ENCODE results near the gene GOLGA1. TPM values are rescaled to one million over a fixed set of nuclear protein-coding genes. Genes with fewer than 3 reads are reported as not detected.

Gene GOLGA1
- polyA plus RNA-seq, 1 donor (not counting 4 experiments of a cell fraction or from before 2014, with no cell fraction given): 7.4 TPM

DNA sequence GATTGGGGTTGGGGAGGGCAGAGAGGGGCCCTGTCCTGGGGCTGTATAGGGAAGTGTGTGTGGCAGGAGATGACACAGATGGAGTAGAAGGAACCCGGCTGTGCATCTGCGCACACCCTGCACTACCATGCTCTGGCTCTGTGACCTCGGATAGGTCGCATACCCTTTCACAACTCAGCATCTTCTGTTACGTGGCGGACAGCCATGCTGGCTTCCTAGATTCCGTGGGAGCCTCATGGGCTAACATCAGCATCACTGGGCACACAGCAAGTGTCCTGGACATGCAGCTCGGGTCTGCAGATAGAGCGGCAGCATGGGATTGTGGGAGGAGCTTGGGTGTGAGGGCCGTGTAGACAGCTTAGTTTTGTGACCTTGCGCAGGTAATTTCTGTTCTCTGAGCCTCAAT lies 69.7 kb downstream of the GOLGA1 start:
- Histone ChIP-seq H4K20me1 (ENCODE audit: control insufficient read depth, extremely low read depth, insufficient read depth, low read length) (peaks cover 21% of the 10 kb centered on the region), H3K27ac (ENCODE audit: control insufficient read depth, insufficient read depth, low read length) (peak overlapping the region; percentile 82), H3K79me2 (ENCODE audit: control insufficient read depth, insufficient read depth, low read length) (peaks cover 78% of the 10 kb centered on the region), H3K27me3 (ENCODE audit: control insufficient read depth, extremely low read depth, insufficient read depth, low read length) (no peaks in the 10 kb centered on the region), H3K9me1 (ENCODE audit: control insufficient read depth, extremely low read depth, insufficient read depth, low read length) (peaks cover 2% of the 10 kb centered on the region), H3K4me1 (ENCODE audit: control insufficient read depth, extremely low read depth, insufficient read depth, low read length) (peaks cover 45% of the 10 kb centered on the region), H3K36me3 (ENCODE audit: control insufficient read depth in 2 of 2, extremely low read depth in 1 of 2, insufficient read depth in 2 of 2, low read length in 2 of 2) (peaks cover 23 to 47% of the 10 kb centered on the region in 2 experiments), H2AFZ (ENCODE audit: control insufficient read depth, low read length) (no peak overlapping the region), H3K9ac (ENCODE audit: control insufficient read depth, extremely low read depth, insufficient read depth, low read length) (peak overlapping the region; percentile 97), H3K4me3 (ENCODE audit: control insufficient read depth in 2 of 3, extremely low read depth in 1 of 3, insufficient read depth in 2 of 3, low read depth in 1 of 3, low read length in 3 of 3) (peak overlapping the region in 1 of 3 experiments; percentile 85), H3K4me2 (ENCODE audit: control insufficient read depth, extremely low read depth, insufficient read depth, low read depth, low read length) (peak overlapping the region; percentile 98), H3K9me3 (ENCODE audit: control insufficient read depth, low read depth, low read length) (no peaks in the 10 kb centered on the region)
- DNase-seq (ENCODE audit: low read depth, low spot score) (no peak), FAIRE-seq (no peak)
- TF ChIP-seq EZH2 (IDR thresholded peaks at IDR 0.05; ENCODE audit: low read length): no peak
- TF ChIP-seq CTCF (optimal IDR thresholded peaks at IDR 0.05 in 1 of 3, IDR thresholded peaks at IDR 0.05 in 1 of 3, conservative IDR thresholded peaks at IDR 0.05 in 1 of 3; ENCODE audit: extremely low read depth in 1 of 3, insufficient read depth in 2 of 3, low read length in 3 of 3): no peak
- dilution Hi-C loops (cut with MboI; ENCODE audit: extremely low pct_ligation_motif_present, low sequenced_read_pairs): no loop called here

DNA sequence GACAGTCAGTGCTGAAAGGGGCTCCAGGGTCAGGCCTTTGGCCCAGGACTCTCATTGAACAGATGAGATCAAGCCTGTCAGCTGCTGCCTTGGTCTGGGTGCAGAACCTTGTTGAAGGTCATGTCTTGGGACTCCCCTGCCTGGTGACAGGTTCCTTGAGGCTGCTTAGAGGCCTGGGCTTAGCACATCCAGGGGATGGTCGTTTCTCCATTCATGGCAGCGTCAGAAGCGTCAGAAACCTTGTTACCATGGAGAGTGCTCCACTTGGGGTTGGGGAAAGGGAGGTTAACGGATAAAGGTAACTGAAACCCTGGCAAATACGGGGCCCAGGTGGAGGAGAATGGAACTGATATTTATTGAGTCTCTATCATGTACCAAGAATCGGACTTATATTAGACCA lies 70.2 kb downstream of the GOLGA1 start:
- Histone ChIP-seq H3K79me2 (ENCODE audit: control insufficient read depth, insufficient read depth, low read length) (peaks cover 75% of the 10 kb centered on the region), H3K4me3 (ENCODE audit: control insufficient read depth in 2 of 3, extremely low read depth in 1 of 3, insufficient read depth in 2 of 3, low read depth in 1 of 3, low read length in 3 of 3) (peak overlapping the region; percentile 78 to 98 (median 85)), H3K9me1 (ENCODE audit: control insufficient read depth, extremely low read depth, insufficient read depth, low read length) (peaks cover 2% of the 10 kb centered on the region), H3K27ac (ENCODE audit: control insufficient read depth, insufficient read depth, low read length) (peak overlapping the region; percentile 94), H3K4me1 (ENCODE audit: control insufficient read depth, extremely low read depth, insufficient read depth, low read length) (peaks cover 45% of the 10 kb centered on the region), H3K9ac (ENCODE audit: control insufficient read depth, extremely low read depth, insufficient read depth, low read length) (peak overlapping the region; percentile 97), H3K27me3 (ENCODE audit: control insufficient read depth, extremely low read depth, insufficient read depth, low read length) (no peaks in the 10 kb centered on the region), H3K4me2 (ENCODE audit: control insufficient read depth, extremely low read depth, insufficient read depth, low read depth, low read length) (peak overlapping the region; percentile 98), H2AFZ (ENCODE audit: control insufficient read depth, low read length) (no peak overlapping the region), H4K20me1 (ENCODE audit: control insufficient read depth, extremely low read depth, insufficient read depth, low read length) (peaks cover 21% of the 10 kb centered on the region), H3K9me3 (ENCODE audit: control insufficient read depth, low read depth, low read length) (no peaks in the 10 kb centered on the region), H3K36me3 (ENCODE audit: control insufficient read depth in 2 of 2, extremely low read depth in 1 of 2, insufficient read depth in 2 of 2, low read length in 2 of 2) (peaks cover 22 to 43% of the 10 kb centered on the region in 2 experiments)
- no peak for DNase-seq (ENCODE audit: low read depth, low spot score)
- dilution Hi-C loops (cut with MboI; ENCODE audit: extremely low pct_ligation_motif_present, low sequenced_read_pairs): no loop called here
- TF ChIP-seq EZH2 (IDR thresholded peaks at IDR 0.05; ENCODE audit: low read length) (no peak), CTCF (optimal IDR thresholded peaks at IDR 0.05 in 1 of 3, IDR thresholded peaks at IDR 0.05 in 1 of 3, conservative IDR thresholded peaks at IDR 0.05 in 1 of 3; ENCODE audit: extremely low read depth in 1 of 3, insufficient read depth in 2 of 3, low read length in 3 of 3) (no peak)
- FAIRE-seq: no peak
